RWPE2 (cell line): ENCODE data around the gene ERGIC2.
"Not testable (repeated sequence)": the region's sequence is repeated elsewhere in the genome, so short reads cannot be mapped to it uniquely, and the experiment has no call there.

ENCODE experiments used
- ATAC-seq: fragments of 200-7000 bp; cut with Tn5 transposase; 3 replicates; pipeline ENCODE4 v1.9.1; 2021; ENCODE audit warnings: low read depth
- DNase-seq: peaks from one replicate; pipeline ENCODE4 v3.0.0-alpha.2; 2020; ENCODE audit warnings: low spot score
- H3K27ac ChIP-seq: fragments of 450-650 bp; 2 replicates; pipeline ENCODE4 v1.5.1; 2017; ENCODE audit warnings: mild to moderate bottlenecking; ENCODE audit not compliant: poor library complexity, severe bottlenecking
- H3K27me3 ChIP-seq: fragments of 250-450 bp; sonication (Bioruptor Pico); 2 replicates; pipeline ENCODE4 v1.5.1; 2021; ENCODE audit warnings: mild to moderate bottlenecking, moderate library complexity; ENCODE audit not compliant: insufficient read depth, poor library complexity, severe bottlenecking
- H3K36me3 ChIP-seq: fragments of 250-450 bp; sonication (Bioruptor Pico); 2 replicates; pipeline ENCODE4 v1.5.1; 2020; ENCODE audit warnings: low read depth, mild to moderate bottlenecking, moderate library complexity
- H3K4me1 ChIP-seq: fragments of 250-450 bp; sonication (Bioruptor Pico); 2 replicates; pipeline ENCODE4 v1.5.1; 2021; ENCODE audit warnings: mild to moderate bottlenecking, moderate library complexity; ENCODE audit not compliant: insufficient read depth, poor library complexity, severe bottlenecking
- H3K4me3 ChIP-seq: fragments of 250-450 bp; sonication (Bioruptor Pico); 2 replicates; pipeline ENCODE4 v1.5.1; 2021; ENCODE audit warnings: mild to moderate bottlenecking, moderate library complexity; ENCODE audit not compliant: severe bottlenecking
- H3K9me3 ChIP-seq: fragments of 250-450 bp; sonication (Bioruptor Pico); 2 replicates; pipeline ENCODE4 v1.5.1; 2021; ENCODE audit warnings: mild to moderate bottlenecking, moderate library complexity; ENCODE audit not compliant: severe bottlenecking
- CTCF ChIP-seq: fragments of 450-650 bp; IDR thresholded peaks from one replicate; pipeline ENCODE4 v1.5.1; 2017; ENCODE audit warnings: mild to moderate bottlenecking, moderate library complexity; ENCODE audit not compliant: poor library complexity, severe bottlenecking

Gene ERGIC2

GRCh38 chr12:29396774-29397173 lies 15.8 kb upstream of the ERGIC2 start:
- no peaks in the 10 kb centered on the region for H3K4me1 ChIP-seq
- ATAC-seq, result no peak
- no peak for DNase-seq
- H3K27me3 ChIP-seq, result no peaks in the 10 kb centered on the region
- H3K27ac ChIP-seq, result no peak overlapping the region
- no peak for TF ChIP-seq CTCF
- no peaks in the 10 kb centered on the region for H3K36me3 ChIP-seq
- no peak overlapping the region for H3K4me3 ChIP-seq
- no peaks in the 10 kb centered on the region for H3K9me3 ChIP-seq

- Histone ChIP-seq H3K27me3 (no peaks in the 10 kb centered on the region), H3K36me3 (no peaks in the 10 kb centered on the region), H3K27ac (no peak overlapping the region), H3K9me3 (no peaks in the 10 kb centered on the region), H3K4me1 (no peaks in the 10 kb centered on the region), H3K4me3 (no peak overlapping the region)
- DNase-seq (no peak), ATAC-seq (no peak)
- TF ChIP-seq CTCF, result no peak
These were observed 14.4 kb upstream of the ERGIC2 start for GRCh38 chr12:29395356-29395755.

- H3K9me3 ChIP-seq, H3K27ac ChIP-seq, H3K4me3 ChIP-seq, DNase-seq, H3K4me1 ChIP-seq, H3K36me3 ChIP-seq, ATAC-seq, H3K27me3 ChIP-seq: not testable (repeated sequence)
These were observed 9.4 kb upstream of the ERGIC2 start for GRCh38 chr12:29390419-29390818.

- H3K27ac ChIP-seq, result no peak overlapping the region
- TF ChIP-seq CTCF, result no peak
- DNase-seq (no peak), ATAC-seq (no peak)
- no peak overlapping the region for H3K4me3 ChIP-seq
- H3K9me3 ChIP-seq, result no peaks in the 10 kb centered on the region
- no peaks in the 10 kb centered on the region for H3K36me3 ChIP-seq
- no peaks in the 10 kb centered on the region for H3K4me1 ChIP-seq
- H3K27me3 ChIP-seq, result no peaks in the 10 kb centered on the region
These were observed 8.4 kb upstream of the ERGIC2 start for GRCh38 chr12:29389295-29389919.

GRCh38 chr12:29386084-29386680 lies 5.2 kb upstream of the ERGIC2 start:
- H3K27ac ChIP-seq, H3K36me3 ChIP-seq, H3K27me3 ChIP-seq, DNase-seq, H3K4me1 ChIP-seq, H3K4me3 ChIP-seq, H3K9me3 ChIP-seq, ATAC-seq: not testable (repeated sequence)

GRCh38 chr12:29385194-29385593 lies 4.2 kb upstream of the ERGIC2 start:
- H3K4me3 ChIP-seq, H3K27me3 ChIP-seq, DNase-seq, H3K9me3 ChIP-seq, H3K27ac ChIP-seq, ATAC-seq, H3K36me3 ChIP-seq, H3K4me1 ChIP-seq: not testable (repeated sequence)
